SIG-M5 (cell line): ENCODE results near the gene PSMB1.

Experiments used
- DNase-seq: peaks from one replicate; lab custom pipeline; 2025; lab: John Stamatoyannopoulos, UW

The PSMB1 gene

GRCh38 chr6:170552765-170553533, at the start of gene PSMB1:
Gene PSMB1, minus strand, starts transcription at chr6:170553307. Its CDS starts 65 bp downstream, at chr6:170553242.
- DNase-seq: peak; percentile 33

- no peak for DNase-seq
Measured at GRCh38 chr6:170597278-170597677, 44.2 kb upstream of the PSMB1 start.

- no peak for DNase-seq
Measured at GRCh38 chr6:170596426-170596825, 43.3 kb upstream of the PSMB1 start.

- DNase-seq: no peak
Measured at GRCh38 chr6:170590725-170591124, 37.6 kb upstream of the PSMB1 start.

- no peak for DNase-seq
Measured at GRCh38 chr6:170584954-170585498, 31.9 kb upstream of the PSMB1 start.

GRCh38 chr6:170584181-170584953, 31.3 kb upstream of the PSMB1 start, which contains the start of gene PDCD2:
Gene PDCD2, minus strand, starts transcription at chr6:170584637. Its CDS starts 56 bp downstream, at chr6:170584581.
- DNase-seq: peak; percentile 38

- no peak for DNase-seq
Measured at GRCh38 chr6:170583756-170584180, 30.7 kb upstream of the PSMB1 start.

- no peak for DNase-seq
Measured at GRCh38 chr6:170578909-170579308, 25.8 kb upstream of the PSMB1 start.

GRCh38 chr6:170575250-170575649, 22.1 kb upstream of the PSMB1 start:
- DNase-seq: no peak

GRCh38 chr6:170572704-170573466, 19.8 kb upstream of the PSMB1 start:
- DNase-seq: no peak

- no peak for DNase-seq
Measured at GRCh38 chr6:170564936-170565530, 11.9 kb upstream of the PSMB1 start.

GRCh38 chr6:170561555-170561954, 8.4 kb upstream of the PSMB1 start:
- no peak for DNase-seq

GRCh38 chr6:170555305-170555704, 2.2 kb upstream of the PSMB1 start:
- no peak for DNase-seq

- DNase-seq: no peak
Measured at GRCh38 chr6:170554796-170555137, 1.7 kb upstream of the PSMB1 start.

GRCh38 chr6:170554013-170554795, 1.1 kb upstream of the PSMB1 start, which contains the start of gene TBP:
Gene TBP, plus strand, starts transcription at chr6:170554369. Its CDS starts 2,661 bp downstream, at chr6:170557030.
- DNase-seq: peak; percentile 97

GRCh38 chr6:170553534-170554012, 466 bp upstream of the PSMB1 start:
- peak; percentile 24 for DNase-seq

- DNase-seq: no peak
Measured at GRCh38 chr6:170545405-170545804, 7.7 kb downstream of the PSMB1 start.

GRCh38 chr6:170542031-170542719, 10.9 kb downstream of the PSMB1 start:
- DNase-seq: no peak

GRCh38 chr6:170537329-170537728, 15.8 kb downstream of the PSMB1 start:
- no peak for DNase-seq

- no peak for DNase-seq
Measured at GRCh38 chr6:170536671-170537070, 16.4 kb downstream of the PSMB1 start.
